Naive thymus-derived CD4-positive, alpha-beta T cell (primary cell): Measurements from ENCODE around the gene BCLAF1. TPM values are rescaled to one million over a fixed set of nuclear protein-coding genes. Genes with fewer than 3 reads are reported as not detected.

Experiments used
- ATAC-seq: fragments of 150-1000 bp; cut with Tn5 transposase; 2 replicates; pipeline ENCODE4 v1.10.0; 2021; ENCODE audit warnings: mild to moderate bottlenecking, moderate library complexity
- CTCF ChIA-PET: fragments of 350-600 bp; sonication (Branson Sonifier 250); formaldehyde crosslinking; loops from one replicate; lab custom pipeline; 2021; ENCODE audit warnings: antibody characterized with exemption; lab: Charles Lee
- POLR2A ChIA-PET: fragments of 350-600 bp; sonication (Branson Sonifier 250); formaldehyde crosslinking; loops from one replicate; lab custom pipeline; 2021; ENCODE audit warnings: antibody characterized with exemption, inconsistent platforms; lab: Charles Lee
- DNase-seq, 9 donors: peaks; one replicate each; pipeline versions ENCODE4 v3.0.0 to v3.0.0-alpha.2; 2020 to 2022; ENCODE audit warnings: mixed read lengths in 1 of 9
- H3K27ac ChIP-seq: one replicate; pipeline ENCODE4 v1.7.0; 2013; ENCODE audit warnings: mild to moderate bottlenecking, low read depth, low read length, moderate library complexity
- H3K27me3 ChIP-seq, 2 donors: one replicate each; pipeline ENCODE4 v1.7.0; 2013; ENCODE audit warnings: low read length in 2 of 2, mild to moderate bottlenecking in 2 of 2, moderate library complexity in 2 of 2; ENCODE audit not compliant: control insufficient read depth in 2 of 2, insufficient read depth in 2 of 2
- H3K36me3 ChIP-seq, 3 experiments: 1 replicate in 2 of 3; 2 replicates in 1 of 3; pipeline ENCODE4 v1.7.0; 2013; ENCODE audit warnings: low read length in 3 of 3, mild to moderate bottlenecking in 3 of 3, moderate library complexity in 1 of 3; ENCODE audit not compliant: insufficient read depth in 3 of 3, control insufficient read depth in 2 of 3
- H3K4me1 ChIP-seq, 2 donors: one replicate each; pipeline ENCODE4 v1.7.0; 2013; ENCODE audit warnings: low read length in 2 of 2, mild to moderate bottlenecking in 2 of 2, moderate library complexity in 1 of 2; ENCODE audit not compliant: control insufficient read depth in 2 of 2, insufficient read depth in 2 of 2
- H3K4me3 ChIP-seq: 2 replicates; pipeline ENCODE4 v1.7.0; 2013; ENCODE audit warnings: mild to moderate bottlenecking, low read length
- H3K9me3 ChIP-seq, 3 experiments: 1 replicate in 2 of 3; 2 replicates in 1 of 3; pipeline ENCODE4 v1.7.0; 2013; ENCODE audit warnings: low read length in 3 of 3; ENCODE audit not compliant: control insufficient read depth in 2 of 3
- H3K27ac Mint-ChIP-seq, 9 donors: one replicate each; pipeline ENCODE4 v1.8.0; 2020 to 2022; ENCODE audit warnings: mixed read lengths in 9 of 9, mild to moderate bottlenecking in 8 of 9, moderate library complexity in 5 of 9, inconsistent platforms in 2 of 9
- H3K27me3 Mint-ChIP-seq, 5 donors: one replicate each; pipeline ENCODE4 v1.8.0; 2021 to 2022; ENCODE audit warnings: mixed read lengths in 5 of 5, mild to moderate bottlenecking in 1 of 5
- H3K36me3 Mint-ChIP-seq, 5 donors: one replicate each; pipeline ENCODE4 v1.8.0; 2020 to 2022; ENCODE audit warnings: mixed read lengths in 5 of 5, mild to moderate bottlenecking in 3 of 5, inconsistent platforms in 1 of 5
- H3K4me1 Mint-ChIP-seq, 7 donors: one replicate each; pipeline ENCODE4 v1.8.0; 2020 to 2022; ENCODE audit warnings: mixed read lengths in 7 of 7, mild to moderate bottlenecking in 3 of 7, inconsistent platforms in 1 of 7
- H3K4me3 Mint-ChIP-seq, 10 donors: one replicate each; pipeline ENCODE4 v1.8.0; 2020 to 2022; ENCODE audit warnings: mild to moderate bottlenecking in 10 of 10, mixed read lengths in 10 of 10, moderate library complexity in 6 of 10, inconsistent platforms in 2 of 10
- H3K9me3 Mint-ChIP-seq, 11 donors: one replicate each; pipeline ENCODE4 v1.8.0; 2020 to 2022; ENCODE audit warnings: mixed read lengths in 11 of 11, mild to moderate bottlenecking in 4 of 11, inconsistent platforms in 1 of 11, moderate library complexity in 1 of 11
- intact Hi-C, 2 donors: fragments of 100-400 bp; cut with micrococcal nuclease; formaldehyde crosslinking; loops; one replicate each; pipeline ENCODE4 v1.15.1; 2023
- polyA plus RNA-seq, 2 donors: library from polyadenylated mRNA; unstranded; fragments of 300-500 nt; fragmentation: Illumina TruSeq; gene quantifications; one replicate each; pipeline ENCODE4 v1.2.3, GENCODE V29; 2021
- total RNA-seq, 6 experiments: library from RNA in 5 of 6; stranded (reverse) in 5 of 6; gene quantifications; 1 replicate in 5 of 6; 2 replicates in 1 of 6; pipeline ENCODE4 v1.2.3 and lab custom pipeline; 2021 to 2026

BCLAF1 gene
- total and polyA plus RNA-seq, 7 experiments from 2014 or later = 127 to 439 (median 245) TPM

GRCh38 chr6:136303516-136303915, 13.9 kb upstream of the BCLAF1 start:
- CTCF ChIA-PET = no interaction called here

GRCh38 chr6:136294621-136295020, 5.0 kb upstream of the BCLAF1 start:
- ChIA-PET CTCF (no interaction called here), POLR2A (interaction anchor here (1.2 kb wide), 1 partner anchor 23 kb away, joined by 3 read pairs; no protein-coding TSS in a partner anchor)
- Mint-ChIP-seq H3K9me3 (peaks cover 0 to 5% (median 0%) of the 10 kb centered on the region in 11 donors), H3K4me1 (peaks cover 5 to 29% (median 23%) of the 10 kb centered on the region in 7 donors), H3K27me3 (peaks cover 0 to 12% (median 0%) of the 10 kb centered on the region in 5 donors), H3K36me3 (peaks cover 0 to 1% (median 0%) of the 10 kb centered on the region in 5 donors), H3K4me3 (no peak overlapping the region), H3K27ac (peak overlapping the region in 4 of 9 donors; percentile 19 to 63 (median 38))
- Histone ChIP-seq H3K36me3 (no peaks in the 10 kb centered on the region), H3K4me1 (peaks cover 12 to 14% of the 10 kb centered on the region in 2 donors), H3K27me3 (no peaks in the 10 kb centered on the region), H3K27ac (no peak overlapping the region), H3K4me3 (no peak overlapping the region), H3K9me3 (no peaks in the 10 kb centered on the region)
- DNase-seq (no peak), ATAC-seq (no peak)
- intact Hi-C loops = loop anchor here in 1 of 2 donors (10.0 kb wide), 1 partner anchor 620 kb away; no protein-coding TSS in a partner anchor

More at GRCh38 chr6:136303516-136303915, 13.9 kb upstream of the BCLAF1 start:
- Histone ChIP-seq H3K4me3 (no peak overlapping the region), H3K4me1 (no peaks in the 10 kb centered on the region), H3K27me3 (no peaks in the 10 kb centered on the region), H3K36me3 (no peaks in the 10 kb centered on the region), H3K27ac (no peak overlapping the region), H3K9me3 (no peaks in the 10 kb centered on the region)
- POLR2A ChIA-PET = interaction anchor here (1.4 kb wide), 1 partner anchor 13 kb away, joined by 7 read pairs; the partner anchor contains the start of gene BCLAF1
- Mint-ChIP-seq H3K9me3 (peaks cover 0 to 10% (median 0%) of the 10 kb centered on the region in 11 donors), H3K27ac (no peak overlapping the region), H3K4me3 (no peak overlapping the region), H3K27me3 (peaks cover 0 to 16% (median 4%) of the 10 kb centered on the region in 5 donors), H3K36me3 (peaks cover 0 to 7% (median 0%) of the 10 kb centered on the region in 5 donors), H3K4me1 (no peaks in the 10 kb centered on the region)
- DNase-seq (no peak), ATAC-seq (no peak)
- intact Hi-C loops = no loop called here

DNA sequence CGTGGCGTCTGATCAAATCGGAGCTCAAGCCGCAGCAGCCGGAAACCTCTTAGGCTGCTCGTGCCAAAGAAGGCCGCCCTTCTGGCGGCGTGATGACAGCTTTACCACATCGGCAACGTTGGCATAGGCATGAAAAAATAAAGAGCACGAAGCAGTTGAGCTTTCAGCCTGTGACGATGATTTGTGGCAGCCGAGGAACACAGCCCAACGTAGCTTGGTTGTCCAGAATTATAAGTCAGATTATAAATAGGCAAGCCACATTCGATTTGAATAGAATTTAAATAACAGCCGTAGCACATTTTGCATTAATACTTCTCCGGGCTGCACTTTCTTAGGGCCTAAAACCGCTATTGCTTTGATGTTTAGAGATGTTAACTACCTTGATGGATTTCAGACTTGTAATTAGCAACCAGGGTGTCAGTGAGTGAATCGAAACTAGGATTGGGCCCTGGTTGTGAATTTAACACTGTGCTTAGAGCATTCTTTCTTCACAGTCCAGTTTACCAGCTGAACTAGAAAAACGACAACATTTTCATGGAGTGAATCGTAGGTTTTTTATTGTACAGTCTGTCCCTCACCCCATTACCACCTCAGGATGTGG, 864 bp upstream of the BCLAF1 start:
- DNase-seq = peak; percentile 61 to 95 (median 90)
- ChIA-PET CTCF (interaction anchor here (0.6 to 4.0 kb wide), 5 partner anchors 27 to 502 kb away, joined by 3 to 19 read pairs (median 4); partner anchors contain the start of genes MAP3K5 and MTFR2), POLR2A (interaction anchor here (0.7 to 7.1 kb wide), 41 partner anchors 8 to 1593 kb away, joined by 3 to 154 read pairs (median 5); partner anchors contain the start of genes AHI1, HBS1L, MAP3K5 and MTFR2)
- H3K36me3 ChIP-seq = peaks cover 0 to 3% (median 0%) of the 10 kb centered on the region in 3 experiments
- Mint-ChIP-seq H3K9me3 (peaks cover 0 to 14% (median 0%) of the 10 kb centered on the region in 11 donors), H3K4me1 (peaks cover 12 to 66% (median 50%) of the 10 kb centered on the region in 7 donors), H3K36me3 (peaks cover 0 to 14% (median 7%) of the 10 kb centered on the region in 5 donors), H3K27me3 (peaks cover 0 to 2% (median 0%) of the 10 kb centered on the region in 5 donors), H3K4me3 (peak overlapping the region; percentile 94 to 100 (median 98)), H3K27ac (peak overlapping the region; percentile 99 to 100 (median 100))
- intact Hi-C loops = loop anchor here (1.0 to 10.0 kb wide), 8 partner anchors 27 to 793 kb away; partner anchors contain the start of genes PEX7 (in 2 of the 2), AHI1 (in 1 of the 2), MAP3K5 (in 1 of the 2) and MTFR2 (in 1 of the 2)
- ATAC-seq = peak; percentile 57
- H3K27me3 ChIP-seq = no peaks in the 10 kb centered on the region
- peak overlapping the region; percentile 93 for H3K4me3 ChIP-seq
- H3K27ac ChIP-seq = peak overlapping the region; percentile 99
- no peaks in the 10 kb centered on the region for H3K9me3 ChIP-seq
- H3K4me1 ChIP-seq = peaks cover 28 to 29% of the 10 kb centered on the region in 2 donors

- CTCF ChIA-PET = interaction anchor here (1.8 to 4.0 kb wide), 2 partner anchors 39 to 503 kb away, joined by 5 to 19 read pairs; partner anchors contain the start of genes MAP3K5 and MTFR2
- POLR2A ChIA-PET = interaction anchor here (0.6 to 7.1 kb wide), 34 partner anchors 8 to 1234 kb away, joined by 3 to 154 read pairs (median 6); partner anchors contain the start of genes AHI1, HBS1L, MAP3K5 and MTFR2
- peaks cover 41 to 42% of the 10 kb centered on the region in 2 donors for H3K4me1 ChIP-seq
Measured at GRCh38 chr6:136289327-136289578, 393 bp downstream of the BCLAF1 start.

GRCh38 chr6:136288566-136289326, 900 bp downstream of the BCLAF1 start:
- ATAC-seq (peak; percentile 72), DNase-seq (peak; percentile 73 to 98 (median 93))
- H3K4me1 Mint-ChIP-seq = peaks cover 26 to 84% (median 62%) of the 10 kb centered on the region in 7 donors
- peaks cover 0 to 20% (median 16%) of the 10 kb centered on the region in 5 donors for H3K36me3 Mint-ChIP-seq
- POLR2A ChIA-PET = interaction anchor here (0.6 to 7.1 kb wide), 25 partner anchors 7 to 1167 kb away, joined by 3 to 154 read pairs (median 9); partner anchors contain the start of genes AHI1, MAP3K5 and MTFR2
- peak overlapping the region; percentile 99 for H3K27ac ChIP-seq
- no peaks in the 10 kb centered on the region for H3K9me3 ChIP-seq
- H3K4me3 Mint-ChIP-seq = peak overlapping the region; percentile 94 to 100 (median 98)
- intact Hi-C loops = loop anchor here (1.0 to 5.0 kb wide), 13 partner anchors 14 to 1578 kb away; partner anchors contain the start of genes HBS1L (in 1 of the 2), MAP3K5 (in 1 of the 2), MTFR2 (in 1 of the 2) and TNFAIP3 (in 1 of the 2)
- CTCF ChIA-PET = interaction anchor here (1.8 to 4.0 kb wide), 2 partner anchors 39 to 504 kb away, joined by 5 to 19 read pairs; partner anchors contain the start of genes MAP3K5 and MTFR2
- H3K27me3 Mint-ChIP-seq = peaks cover 0 to 2% (median 0%) of the 10 kb centered on the region in 5 donors
- H3K4me3 ChIP-seq = peak overlapping the region; percentile 93
- peaks cover 44% of the 10 kb centered on the region in 2 donors for H3K4me1 ChIP-seq
- peaks cover 0 to 16% (median 0%) of the 10 kb centered on the region in 11 donors for H3K9me3 Mint-ChIP-seq
- H3K27ac Mint-ChIP-seq = peak overlapping the region; percentile 99 to 100 (median 100)
- H3K36me3 ChIP-seq = peaks cover 0 to 3% (median 0%) of the 10 kb centered on the region in 3 experiments
- H3K27me3 ChIP-seq = no peaks in the 10 kb centered on the region

More at GRCh38 chr6:136289327-136289578, 393 bp downstream of the BCLAF1 start:
- Mint-ChIP-seq H3K9me3 (peaks cover 0 to 16% (median 0%) of the 10 kb centered on the region in 11 donors), H3K27ac (peak overlapping the region; percentile 99 to 100 (median 100)), H3K4me3 (peak overlapping the region; percentile 94 to 100 (median 98)), H3K27me3 (peaks cover 0 to 2% (median 0%) of the 10 kb centered on the region in 5 donors), H3K4me1 (peaks cover 24 to 79% (median 60%) of the 10 kb centered on the region in 7 donors), H3K36me3 (peaks cover 0 to 20% (median 16%) of the 10 kb centered on the region in 5 donors)
- intact Hi-C loops = loop anchor here (1.0 to 5.0 kb wide), 13 partner anchors 14 to 1578 kb away; partner anchors contain the start of genes HBS1L (in 1 of the 2), MAP3K5 (in 1 of the 2), MTFR2 (in 1 of the 2) and TNFAIP3 (in 1 of the 2)
- Histone ChIP-seq H3K27me3 (no peaks in the 10 kb centered on the region), H3K36me3 (peaks cover 0 to 3% (median 0%) of the 10 kb centered on the region in 3 experiments), H3K4me3 (peak overlapping the region; percentile 93), H3K9me3 (no peaks in the 10 kb centered on the region), H3K27ac (peak overlapping the region; percentile 99)
- ATAC-seq = peak; percentile 64
- peak; percentile 90 to 98 (median 95) for DNase-seq
